GM12892 (cell line): ENCODE data around the gene AGK.

Source experiments
- POLR2AphosphoS5 ChIP-seq: IDR thresholded peaks from 2 replicates; pipeline ENCODE4 v1.6.1; 2011; ENCODE audit warnings: low read depth, low read length, control low read depth
- TAF1 ChIP-seq: IDR thresholded peaks from 2 replicates; pipeline ENCODE4 v1.6.1; 2011; ENCODE audit warnings: low read depth, mild to moderate bottlenecking, control low read depth, low read length, borderline replicate concordance

- TF ChIP-seq POLR2AphosphoS5 (no peak), TAF1 (no peak)
Measured at GRCh38 chr7:141671705-141672496, 120.7 kb downstream of the AGK start.
